Skeletal muscle satellite cell (primary cell): ENCODE results near the gene ARHGAP8.

Source experiments
- H3K27me3 ChIP-seq: 2 replicates; pipeline ENCODE4 v1.7.0; 2013; ENCODE audit warnings: low read length; ENCODE audit not compliant: control insufficient read depth, insufficient read depth
- H3K36me3 ChIP-seq: 2 replicates; pipeline ENCODE4 v1.7.0; 2013; ENCODE audit warnings: mild to moderate bottlenecking, control low read depth, low read length; ENCODE audit not compliant: insufficient read depth
- H3K4me1 ChIP-seq: 2 replicates; pipeline ENCODE4 v1.7.0; 2013; ENCODE audit warnings: low read length; ENCODE audit not compliant: control insufficient read depth, insufficient read depth
- H3K4me2 ChIP-seq: 2 replicates; pipeline ENCODE4 v1.7.0; 2013; ENCODE audit warnings: mild to moderate bottlenecking, low read length
- H3K4me3 ChIP-seq: 2 replicates; pipeline ENCODE4 v1.7.0; 2013; ENCODE audit warnings: low read length
- H3K9ac ChIP-seq: 2 replicates; pipeline ENCODE4 v1.7.0; 2013; ENCODE audit warnings: mild to moderate bottlenecking, low read depth, low read length, moderate library complexity
- H3K9me3 ChIP-seq: replicated peaks from 2 replicates; pipeline ENCODE4 v1.7.0; 2013; ENCODE audit warnings: mild to moderate bottlenecking, control low read depth, low read length

Gene ARHGAP8

GRCh38 chr22:44825310-44826150, 73.2 kb downstream of the ARHGAP8 start:
- peaks cover 16% of the 10 kb centered on the region for H3K27me3 ChIP-seq
- H3K4me2 ChIP-seq, result no peak overlapping the region
- no peak overlapping the region for H3K9ac ChIP-seq
- no peak overlapping the region for H3K4me3 ChIP-seq
- no peaks in the 10 kb centered on the region for H3K9me3 ChIP-seq
- H3K36me3 ChIP-seq, result no peaks in the 10 kb centered on the region
- H3K4me1 ChIP-seq, result no peaks in the 10 kb centered on the region

- H3K36me3 ChIP-seq, result no peaks in the 10 kb centered on the region
These were observed 75.4 kb downstream of the ARHGAP8 start for GRCh38 chr22:44827666-44828190.

GRCh38 chr22:44828193-44828592, 75.8 kb downstream of the ARHGAP8 start:
- Histone ChIP-seq H3K4me3 (no peak overlapping the region), H3K4me2 (no peak overlapping the region), H3K27me3 (peaks cover 6% of the 10 kb centered on the region), H3K9me3 (no peaks in the 10 kb centered on the region), H3K4me1 (no peaks in the 10 kb centered on the region), H3K9ac (no peak overlapping the region), H3K36me3 (no peaks in the 10 kb centered on the region)

More at GRCh38 chr22:44827666-44828190, 75.4 kb downstream of the ARHGAP8 start:
- no peak overlapping the region for H3K4me3 ChIP-seq
- no peaks in the 10 kb centered on the region for H3K4me1 ChIP-seq
- no peak overlapping the region for H3K9ac ChIP-seq
- H3K9me3 ChIP-seq, result no peaks in the 10 kb centered on the region
- H3K27me3 ChIP-seq, result peaks cover 10% of the 10 kb centered on the region
- H3K4me2 ChIP-seq, result no peak overlapping the region

- Histone ChIP-seq H3K4me2 (no peak overlapping the region), H3K36me3 (no peaks in the 10 kb centered on the region), H3K9ac (no peak overlapping the region), H3K4me1 (no peaks in the 10 kb centered on the region), H3K4me3 (no peak overlapping the region), H3K9me3 (no peaks in the 10 kb centered on the region), H3K27me3 (no peaks in the 10 kb centered on the region)
These were observed 79.5 kb downstream of the ARHGAP8 start for GRCh38 chr22:44831885-44832284.

GRCh38 chr22:44834065-44834464, 81.7 kb downstream of the ARHGAP8 start:
- no peak overlapping the region for H3K9ac ChIP-seq

GRCh38 chr22:44837481-44837880, 85.1 kb downstream of the ARHGAP8 start:
- H3K4me3 ChIP-seq, result no peak overlapping the region
- H3K36me3 ChIP-seq, result no peaks in the 10 kb centered on the region
- no peak overlapping the region for H3K4me2 ChIP-seq
- H3K9me3 ChIP-seq, result no peaks in the 10 kb centered on the region
- H3K4me1 ChIP-seq, result no peaks in the 10 kb centered on the region
- H3K9ac ChIP-seq, result no peak overlapping the region
- peaks cover 31% of the 10 kb centered on the region for H3K27me3 ChIP-seq

More at GRCh38 chr22:44834065-44834464, 81.7 kb downstream of the ARHGAP8 start:
- Histone ChIP-seq H3K4me3 (no peak overlapping the region), H3K27me3 (peaks cover 13% of the 10 kb centered on the region), H3K4me2 (no peak overlapping the region), H3K9me3 (no peaks in the 10 kb centered on the region), H3K4me1 (no peaks in the 10 kb centered on the region), H3K36me3 (no peaks in the 10 kb centered on the region)

- no peak overlapping the region for H3K4me3 ChIP-seq
These were observed 86.1 kb downstream of the ARHGAP8 start for GRCh38 chr22:44838316-44839016.

GRCh38 chr22:44839061-44839460, 86.7 kb downstream of the ARHGAP8 start:
- no peaks in the 10 kb centered on the region for H3K9me3 ChIP-seq
- no peaks in the 10 kb centered on the region for H3K4me1 ChIP-seq

More at GRCh38 chr22:44838316-44839016, 86.1 kb downstream of the ARHGAP8 start:
- H3K9ac ChIP-seq, result no peak overlapping the region
- H3K27me3 ChIP-seq, result peaks cover 31% of the 10 kb centered on the region
- H3K36me3 ChIP-seq, result no peaks in the 10 kb centered on the region
- H3K4me1 ChIP-seq, result no peaks in the 10 kb centered on the region
- H3K9me3 ChIP-seq, result no peaks in the 10 kb centered on the region
- H3K4me2 ChIP-seq, result no peak overlapping the region

GRCh38 chr22:44839721-44840120, 87.3 kb downstream of the ARHGAP8 start:
- no peaks in the 10 kb centered on the region for H3K36me3 ChIP-seq
- H3K4me1 ChIP-seq, result no peaks in the 10 kb centered on the region
- H3K4me2 ChIP-seq, result no peak overlapping the region
- H3K9me3 ChIP-seq, result no peaks in the 10 kb centered on the region
- H3K27me3 ChIP-seq, result peaks cover 31% of the 10 kb centered on the region
- no peak overlapping the region for H3K4me3 ChIP-seq
- no peak overlapping the region for H3K9ac ChIP-seq

More at GRCh38 chr22:44839061-44839460, 86.7 kb downstream of the ARHGAP8 start:
- Histone ChIP-seq H3K9ac (no peak overlapping the region), H3K27me3 (peaks cover 31% of the 10 kb centered on the region), H3K36me3 (no peaks in the 10 kb centered on the region), H3K4me2 (no peak overlapping the region), H3K4me3 (no peak overlapping the region)

- Histone ChIP-seq H3K36me3 (no peaks in the 10 kb centered on the region), H3K4me2 (no peak overlapping the region), H3K9ac (no peak overlapping the region), H3K27me3 (peaks cover 31% of the 10 kb centered on the region), H3K9me3 (no peaks in the 10 kb centered on the region), H3K4me3 (no peak overlapping the region), H3K4me1 (no peaks in the 10 kb centered on the region)
These were observed 88.4 kb downstream of the ARHGAP8 start for GRCh38 chr22:44840611-44841322.

GRCh38 chr22:44842417-44842816, 90.0 kb downstream of the ARHGAP8 start:
- no peak overlapping the region for H3K4me2 ChIP-seq
- no peak overlapping the region for H3K4me3 ChIP-seq
- H3K9ac ChIP-seq, result no peak overlapping the region
- H3K4me1 ChIP-seq, result no peaks in the 10 kb centered on the region
- H3K9me3 ChIP-seq, result no peaks in the 10 kb centered on the region
- H3K36me3 ChIP-seq, result no peaks in the 10 kb centered on the region
- H3K27me3 ChIP-seq, result peaks cover 28% of the 10 kb centered on the region
